Measurements from ENCODE around the gene KIF3B. TPM values are rescaled to one million over a fixed set of nuclear protein-coding genes. Genes with fewer than 3 reads are reported as not detected.

Gene KIF3B
- total RNA-seq, 1 experiment from 2014 or later: 31.5 TPM

DNA sequence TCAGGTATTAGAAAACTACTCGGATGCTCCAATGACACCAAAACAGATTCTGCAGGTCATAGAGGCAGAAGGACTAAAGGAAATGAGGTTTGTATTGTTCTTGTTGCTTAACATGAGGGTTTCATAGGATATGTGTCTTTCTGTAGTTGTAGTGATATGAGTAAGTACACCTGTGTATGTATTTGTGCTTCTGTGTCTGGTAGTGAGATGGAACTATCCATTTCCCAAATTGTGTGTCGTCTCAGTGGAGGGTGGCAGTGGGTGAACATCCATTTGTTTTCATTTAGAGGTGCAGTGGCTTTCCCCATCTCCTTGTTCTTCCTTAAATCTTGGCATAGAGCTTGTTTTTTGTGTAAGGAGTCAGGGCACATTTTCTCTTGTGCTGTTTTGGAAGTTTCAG is 88.9 kb downstream of the KIF3B start:
- CTCF ChIA-PET: no interaction called here

More for the DNA sequence above, 88.9 kb downstream of the KIF3B start:
- no peaks in the 10 kb centered on the region for H3K4me1 ChIP-seq (ENCODE audit: control insufficient read depth in 1 of 2, insufficient read depth in 2 of 2, low read length in 2 of 2)
- no peaks in the 10 kb centered on the region for H3K9me2 ChIP-seq (ENCODE audit: insufficient read depth)
- H3K27ac ChIP-seq (ENCODE audit: low read depth, low read length): no peak overlapping the region
- no peaks in the 10 kb centered on the region for H3K9me3 ChIP-seq (ENCODE audit: control insufficient read depth in 1 of 2, insufficient read depth in 1 of 2, low read depth in 1 of 2, low read length in 2 of 2)
- 0 out of 2 replicates have a peak, but pooled peaks cover 5% of the 10 kb centered on the region for H4K20me1 ChIP-seq (ENCODE audit: insufficient read depth)
- H3K4me2 ChIP-seq (ENCODE audit: low read length): no peak overlapping the region
- no peak for TF ChIP-seq CBX3 (IDR thresholded peaks at IDR 0.05; ENCODE audit: low read depth)
- TF ChIP-seq POLR2AphosphoS5 (IDR thresholded peaks at IDR 0.05; ENCODE audit: low read depth, low read length): no peak
- TF ChIP-seq SRF (IDR thresholded peaks at IDR 0.05; ENCODE audit: low read depth): no peak
- TF ChIP-seq SP1 (IDR thresholded peaks at IDR 0.05; ENCODE audit: low read depth): no peak
- TF ChIP-seq EGR1 (IDR thresholded peaks at IDR 0.05; ENCODE audit: low read depth): no peak
- no peak for TF ChIP-seq YY1 (IDR thresholded peaks at IDR 0.05; ENCODE audit: extremely low read depth, insufficient replicate concordance, low read depth, low read length)
- TF ChIP-seq ZNF274 (IDR thresholded peaks at IDR 0.05; ENCODE audit: low read depth, low read length): no peak
- TF ChIP-seq CEBPB (IDR thresholded peaks at IDR 0.05; ENCODE audit: low read depth): no peak
- TF ChIP-seq EZH2phosphoT487 (IDR thresholded peaks at IDR 0.05; ENCODE audit: borderline replicate concordance): no peak
- no peak for TF ChIP-seq JUND (IDR thresholded peaks at IDR 0.05)
- TF ChIP-seq, protein P1, sequence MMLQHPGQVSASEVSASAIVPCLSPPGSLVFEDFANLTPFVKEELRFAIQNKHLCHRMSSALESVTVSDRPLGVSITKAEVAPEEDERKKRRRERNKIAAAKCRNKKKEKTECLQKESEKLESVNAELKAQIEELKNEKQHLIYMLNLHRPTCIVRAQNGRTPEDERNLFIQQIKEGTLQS (IDR thresholded peaks at IDR 0.05): no peak
- TF ChIP-seq, protein P2, sequence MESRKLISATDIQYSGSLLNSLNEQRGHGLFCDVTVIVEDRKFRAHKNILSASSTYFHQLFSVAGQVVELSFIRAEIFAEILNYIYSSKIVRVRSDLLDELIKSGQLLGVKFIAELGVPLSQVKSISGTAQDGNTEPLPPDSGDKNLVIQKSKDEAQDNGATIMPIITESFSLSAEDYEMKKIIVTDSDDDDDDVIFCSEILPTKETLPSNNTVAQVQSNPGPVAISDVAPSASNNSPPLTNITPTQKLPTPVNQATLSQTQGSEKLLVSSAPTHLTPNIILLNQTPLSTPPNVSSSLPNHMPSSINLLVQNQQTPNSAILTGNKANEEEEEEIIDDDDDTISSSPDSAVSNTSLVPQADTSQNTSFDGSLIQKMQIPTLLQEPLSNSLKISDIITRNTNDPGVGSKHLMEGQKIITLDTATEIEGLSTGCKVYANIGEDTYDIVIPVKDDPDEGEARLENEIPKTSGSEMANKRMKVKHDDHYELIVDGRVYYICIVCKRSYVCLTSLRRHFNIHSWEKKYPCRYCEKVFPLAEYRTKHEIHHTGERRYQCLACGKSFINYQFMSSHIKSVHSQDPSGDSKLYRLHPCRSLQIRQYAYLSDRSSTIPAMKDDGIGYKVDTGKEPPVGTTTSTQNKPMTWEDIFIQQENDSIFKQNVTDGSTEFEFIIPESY (IDR thresholded peaks at IDR 0.05; ENCODE audit: extremely low read depth, insufficient replicate concordance, low read length): no peak
- TF ChIP-seq, protein P3, sequence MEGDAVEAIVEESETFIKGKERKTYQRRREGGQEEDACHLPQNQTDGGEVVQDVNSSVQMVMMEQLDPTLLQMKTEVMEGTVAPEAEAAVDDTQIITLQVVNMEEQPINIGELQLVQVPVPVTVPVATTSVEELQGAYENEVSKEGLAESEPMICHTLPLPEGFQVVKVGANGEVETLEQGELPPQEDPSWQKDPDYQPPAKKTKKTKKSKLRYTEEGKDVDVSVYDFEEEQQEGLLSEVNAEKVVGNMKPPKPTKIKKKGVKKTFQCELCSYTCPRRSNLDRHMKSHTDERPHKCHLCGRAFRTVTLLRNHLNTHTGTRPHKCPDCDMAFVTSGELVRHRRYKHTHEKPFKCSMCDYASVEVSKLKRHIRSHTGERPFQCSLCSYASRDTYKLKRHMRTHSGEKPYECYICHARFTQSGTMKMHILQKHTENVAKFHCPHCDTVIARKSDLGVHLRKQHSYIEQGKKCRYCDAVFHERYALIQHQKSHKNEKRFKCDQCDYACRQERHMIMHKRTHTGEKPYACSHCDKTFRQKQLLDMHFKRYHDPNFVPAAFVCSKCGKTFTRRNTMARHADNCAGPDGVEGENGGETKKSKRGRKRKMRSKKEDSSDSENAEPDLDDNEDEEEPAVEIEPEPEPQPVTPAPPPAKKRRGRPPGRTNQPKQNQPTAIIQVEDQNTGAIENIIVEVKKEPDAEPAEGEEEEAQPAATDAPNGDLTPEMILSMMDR (IDR thresholded peaks at IDR 0.05 in 2 of 3, conservative IDR thresholded peaks at IDR 0.05 in 1 of 3; ENCODE audit: borderline replicate concordance in 1 of 3, insufficient read depth in 1 of 3, low read depth in 2 of 3, low read length in 2 of 3): no peak
- TF ChIP-seq ZFX (IDR thresholded peaks at IDR 0.05): no peak
- RAD21 ChIA-PET (ENCODE audit: low non-redundant PET in 1 of 2, low total read pairs in 2 of 2, uncharacterized antibody in 2 of 2, unreplicated experiment in 2 of 2): no interaction called here
- no TSS peak for BruUV-seq (replicated peaks)
- H3K36me3 ChIP-seq (ENCODE audit: control insufficient read depth in 1 of 2, insufficient read depth in 2 of 2, low read length in 2 of 2): peaks cover 3 to 16% of the 10 kb centered on the region in 2 experiments; a peak in 2 of 4 replicates
- intact Hi-C loops (cut with micrococcal nuclease): no loop called here
- H2AFZ ChIP-seq (ENCODE audit: low read depth, low read length, poor library complexity, severe bottlenecking): no peak overlapping the region
- H3K4me3 ChIP-seq (replicated peaks in 1 of 2; ENCODE audit: low read depth in 1 of 2, low read length in 2 of 2): no peak overlapping the region
- DNase-seq (ENCODE audit: low read depth, low spot score) (no peak), ATAC-seq (no peak)
- H3K9ac ChIP-seq (ENCODE audit: low read length): no peak overlapping the region
- H3K79me2 ChIP-seq (ENCODE audit: insufficient read depth, low read length): peaks cover 99% of the 10 kb centered on the region
- no peaks in the 10 kb centered on the region for H3K27me3 ChIP-seq (ENCODE audit: insufficient read depth, low read length)
- POLR2A ChIA-PET: no interaction called here

Measured in HCT116 (cell line).